Activated CD4-positive, alpha-beta T cell treated with anti-CD3 and anti-CD28 coated beads, Interleukin-10, Interleukin-2, amounts not matched to agents 100 ng/mL and 50 ng/mL, durations not matched to agents 16 hours and 8 hours (primary cell): ENCODE measurements around the gene HTR2B.
"Not testable (repeated sequence)": the region's sequence is repeated elsewhere in the genome, so short reads cannot be mapped to it uniquely, and the experiment has no call there.

ENCODE experiments used
- DNase-seq: peaks from one replicate; pipeline ENCODE4 v3.0.0-alpha.2; 2020

HTR2B gene

DNA sequence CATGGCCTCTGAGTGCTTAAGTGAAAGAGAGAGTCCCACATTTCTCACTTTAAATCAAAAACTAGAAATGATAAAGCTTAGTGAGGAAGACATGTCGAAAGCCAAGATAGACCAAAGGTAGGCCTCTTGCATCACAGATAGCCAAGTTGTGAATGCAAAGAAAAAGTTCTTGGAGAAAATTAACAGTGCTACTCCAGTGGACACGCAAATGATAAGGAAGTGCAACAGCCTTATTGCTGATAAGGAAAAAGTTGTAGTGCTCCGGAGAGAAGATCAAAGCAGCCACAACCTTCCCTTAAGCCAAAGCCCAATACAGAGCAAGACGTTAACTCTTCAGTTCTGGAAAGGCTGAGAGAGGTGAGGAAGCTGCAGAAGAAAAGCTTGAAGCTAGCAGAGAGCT is 36.1 kb downstream of the HTR2B start:
- no peak for DNase-seq

DNA sequence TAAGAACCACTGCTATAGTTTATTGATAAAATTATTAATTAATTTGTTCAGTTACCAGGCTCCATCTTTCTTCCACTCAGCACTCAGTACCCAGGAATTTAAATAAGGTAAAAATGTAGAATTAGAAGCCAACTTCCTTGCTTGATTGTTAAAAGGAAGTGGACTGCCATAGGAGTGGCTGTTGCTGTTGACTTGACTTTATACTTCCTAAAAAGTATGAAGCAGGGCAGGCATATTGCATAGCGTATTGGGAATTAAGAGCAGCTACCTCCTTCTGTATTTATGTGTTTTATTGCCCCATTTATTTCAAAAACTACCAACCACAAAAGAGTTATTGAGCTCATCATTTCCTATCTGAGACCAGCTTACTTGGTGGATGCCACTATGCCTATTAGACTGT is 40.3 kb downstream of the HTR2B start:
- no peak for DNase-seq

DNA sequence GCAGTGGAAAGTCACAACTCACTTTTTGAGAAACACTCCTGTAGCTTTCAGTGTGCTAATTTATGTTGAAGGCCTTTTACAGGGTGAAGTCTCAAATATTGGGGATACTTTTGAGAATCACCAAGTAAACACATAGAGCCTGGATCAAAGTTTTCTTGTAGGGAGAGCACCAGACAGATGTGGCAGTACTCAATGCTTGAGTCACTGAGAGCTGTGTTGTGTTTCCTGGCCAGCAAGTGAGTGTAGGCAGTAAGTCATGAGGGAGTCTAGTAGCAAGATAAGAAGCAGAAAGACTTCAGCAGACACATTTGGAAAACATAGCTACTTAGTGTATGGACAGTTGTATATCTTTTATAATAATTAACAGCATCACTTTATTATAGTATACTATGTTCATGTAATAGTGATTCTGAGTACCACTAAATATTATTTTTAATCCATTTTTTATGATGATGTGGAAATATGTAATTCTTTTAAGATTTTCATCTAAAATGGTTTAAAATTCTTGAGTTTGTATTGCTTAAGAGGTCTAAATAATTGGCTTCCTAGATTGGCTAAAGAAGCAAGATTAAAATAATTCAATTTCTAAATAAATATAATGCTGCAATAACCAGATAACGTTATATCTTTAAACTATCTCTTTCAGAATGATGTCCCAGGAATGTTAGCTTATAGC is 55.3 kb downstream of the HTR2B start:
- DNase-seq: peak; percentile 38

DNA sequence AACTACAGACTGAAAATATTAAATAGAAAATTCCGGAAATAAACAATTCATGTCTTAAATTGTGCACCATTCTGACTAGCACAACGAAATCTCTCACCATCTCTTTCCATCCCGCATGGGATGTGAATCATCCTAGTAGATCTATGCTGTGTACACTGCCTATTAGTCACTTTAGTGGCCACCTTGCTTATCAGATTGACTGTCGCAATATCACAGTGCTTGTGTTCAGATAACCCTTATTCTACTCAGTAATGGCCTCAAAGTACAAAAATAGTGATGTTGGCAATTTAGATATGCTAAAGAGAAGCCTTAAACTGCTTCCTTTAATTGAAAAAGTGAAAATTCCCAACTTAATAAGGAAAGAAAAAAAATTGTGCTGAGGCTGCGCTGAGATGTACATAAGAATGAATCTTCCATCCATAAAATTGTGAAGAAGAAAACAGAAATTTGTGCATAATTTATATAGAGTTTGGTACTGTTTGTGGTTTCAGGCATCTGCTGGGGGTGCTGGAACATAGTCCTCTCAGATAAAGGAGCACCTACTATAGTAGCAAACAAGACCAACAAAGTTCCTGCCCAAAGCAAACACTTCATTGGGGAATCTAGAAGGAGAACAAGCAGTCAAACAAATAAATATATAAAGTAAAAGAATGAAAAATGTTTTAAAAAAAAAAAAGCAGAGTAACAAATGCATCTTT is 56.2 kb downstream of the HTR2B start:
- DNase-seq: peak; percentile 86

DNA sequence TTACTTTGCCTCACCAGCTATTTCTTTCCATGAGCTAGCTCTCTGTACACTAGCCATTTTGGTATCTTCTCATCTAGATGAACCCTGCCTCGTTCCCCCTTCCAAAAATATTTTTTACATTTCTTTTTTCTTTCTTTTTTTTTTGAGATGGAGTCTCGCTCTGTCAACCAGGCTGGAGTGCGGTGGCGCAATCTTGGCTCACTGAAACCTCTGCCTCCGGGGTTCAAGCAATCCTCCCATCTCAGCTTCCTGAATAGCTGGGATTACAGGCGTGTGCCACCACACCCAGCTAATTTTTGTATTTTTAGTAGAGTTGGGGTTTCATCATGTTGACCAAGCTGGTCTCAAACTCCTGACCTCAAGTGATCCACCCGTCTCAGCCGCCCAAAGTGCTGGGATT is 57.3 kb downstream of the HTR2B start:
- not testable (repeated sequence) for DNase-seq

DNA sequence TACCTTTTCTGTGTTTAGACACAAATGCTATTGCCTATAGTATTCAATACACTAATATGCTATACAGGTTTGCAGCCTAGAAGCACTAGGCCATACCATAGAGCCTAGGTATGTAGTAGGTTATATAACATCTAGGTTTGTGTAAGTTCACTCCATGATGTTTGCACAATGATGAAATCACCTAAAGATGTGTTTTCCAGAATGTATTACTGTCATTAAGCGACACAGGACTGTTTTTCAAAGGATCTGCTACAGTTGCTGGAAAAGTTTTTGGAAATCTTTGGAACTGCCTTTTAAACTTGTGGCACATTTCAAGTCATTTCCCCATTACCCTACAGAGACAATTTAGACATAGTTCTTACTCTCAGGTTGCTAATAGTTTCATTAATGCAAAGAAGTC is 58.9 kb downstream of the HTR2B start:
- DNase-seq: no peak

DNA sequence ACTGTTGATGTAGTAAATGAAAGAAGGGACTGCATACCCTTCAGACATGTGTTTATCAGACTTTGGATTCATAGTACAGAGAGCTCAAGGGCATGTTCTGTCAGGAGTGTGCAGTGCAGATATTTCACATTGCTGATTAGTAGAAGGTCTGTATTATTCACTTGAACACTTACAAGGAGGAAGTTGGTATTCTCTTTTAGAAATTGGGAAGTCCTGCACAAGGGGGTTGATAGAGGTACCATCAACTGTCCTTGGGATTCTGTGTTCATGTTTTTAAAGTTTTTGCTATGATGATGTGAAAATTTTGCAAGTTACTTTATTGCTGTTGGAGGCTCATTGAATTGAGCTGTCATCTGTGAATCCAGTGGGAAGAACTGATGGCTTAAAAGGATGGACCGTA is 61.5 kb downstream of the HTR2B start:
- DNase-seq: no peak

DNA sequence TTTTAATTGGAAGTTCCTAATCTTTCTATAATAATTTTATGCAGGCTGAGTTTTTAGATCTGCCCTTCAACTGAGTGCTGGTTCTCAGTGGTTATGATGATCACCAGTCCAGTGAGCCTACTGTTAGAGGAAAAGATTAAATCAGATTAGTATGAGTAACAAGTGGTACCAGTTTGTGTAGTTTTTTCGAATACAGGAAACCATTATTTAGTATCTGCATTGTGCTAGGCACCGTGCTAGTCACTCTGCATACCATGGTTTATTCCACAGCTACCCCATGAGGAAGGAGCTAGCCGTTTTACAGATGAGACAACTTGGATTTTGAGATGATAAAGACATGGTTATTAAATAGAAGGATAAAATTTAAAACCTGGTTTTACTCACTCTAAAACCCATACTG is 62.1 kb downstream of the HTR2B start:
- DNase-seq: peak; percentile 41

DNA sequence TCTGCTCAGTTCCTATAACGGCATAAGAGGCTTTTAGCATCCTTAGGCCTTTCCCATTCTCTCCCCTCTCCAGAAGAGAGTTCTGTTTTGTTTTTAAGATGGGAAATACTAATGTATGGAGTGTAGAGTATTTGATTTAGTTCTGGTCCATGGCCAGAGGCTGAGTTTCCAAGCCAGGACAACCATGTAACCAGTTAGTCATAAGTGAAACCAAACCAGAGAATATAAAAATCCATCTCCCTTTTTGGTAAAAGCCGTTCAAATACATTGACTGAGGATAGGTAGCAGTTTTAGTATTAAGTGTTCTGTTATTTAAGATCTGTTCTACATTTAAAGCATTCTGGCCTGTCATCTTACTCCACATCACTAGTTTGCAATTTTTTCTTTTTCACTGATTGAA is 65.1 kb downstream of the HTR2B start:
- no peak for DNase-seq

DNA sequence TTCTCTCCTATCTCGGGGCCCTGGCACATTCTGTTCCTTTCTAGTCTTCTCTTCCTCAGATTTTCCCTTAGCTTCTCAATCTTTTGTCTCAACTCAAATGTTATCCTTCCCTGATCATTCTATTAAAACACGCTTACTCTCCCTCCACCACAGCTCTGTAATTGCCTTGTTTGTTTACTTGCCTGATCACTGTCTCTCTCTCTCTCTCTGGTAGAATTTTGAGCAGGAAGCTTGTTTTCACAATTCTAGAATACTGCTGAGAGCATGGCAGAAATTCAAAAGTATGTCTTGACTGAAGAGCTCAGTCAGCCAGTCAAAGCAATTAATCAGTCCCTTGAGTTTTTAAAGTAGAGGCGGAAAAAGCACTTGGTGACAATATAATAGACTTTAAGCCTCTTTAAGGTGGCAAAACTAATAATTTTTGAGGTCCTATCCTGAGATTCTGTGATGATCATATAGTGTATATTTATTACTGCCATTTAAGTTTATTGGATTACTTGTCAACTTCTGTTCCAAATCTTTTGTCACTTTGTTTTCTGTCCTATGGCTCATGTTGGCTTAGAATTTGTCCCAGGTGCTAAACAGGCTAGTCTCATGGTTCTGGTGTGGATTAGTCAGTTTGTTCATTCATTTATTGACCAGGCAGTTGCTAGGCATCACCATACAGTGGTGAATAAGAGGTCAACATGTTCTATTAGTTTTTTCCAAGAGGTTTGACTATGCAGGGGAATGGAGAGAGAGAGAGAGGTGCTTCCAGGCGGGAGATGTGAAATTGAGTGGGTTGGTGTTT is 65.9 kb downstream of the HTR2B start:
- DNase-seq: no peak
